ENCODE results near the gene AIFM3. TPM values are rescaled to one million over a fixed set of nuclear protein-coding genes. Genes with fewer than 3 reads are reported as not detected.

Gene AIFM3
- total RNA-seq, 1 donor from 2014 or later = 5.7 TPM

- ATAC-seq = no peak
- Histone ChIP-seq H3K4me3 (no peak overlapping the region), H3K4me1 (peaks cover 14% of the 10 kb centered on the region), H3K27me3 (no peaks in the 10 kb centered on the region), H3K9me3 (no peaks in the 10 kb centered on the region), H3K27ac (no peak overlapping the region), H3K36me3 (peaks cover 25% of the 10 kb centered on the region)
- DNase-seq = no peak
- intact Hi-C loops (cut with DNase I) = no loop called here
- no peak for TF ChIP-seq CTCF (IDR thresholded peaks at IDR 0.05)
Observed at GRCh38 chr22:20955548-20955947, 11.5 kb upstream of the AIFM3 start.

- Histone ChIP-seq H3K4me1 (peaks cover 14% of the 10 kb centered on the region), H3K27me3 (no peaks in the 10 kb centered on the region), H3K4me3 (peak overlapping the region; percentile 70), H3K36me3 (peaks cover 16% of the 10 kb centered on the region), H3K27ac (peak overlapping the region; percentile 58), H3K9me3 (no peaks in the 10 kb centered on the region)
- intact Hi-C loops (cut with DNase I) = no loop called here
- peak; percentile 67 for DNase-seq
- ATAC-seq = peak; percentile 34
- TF ChIP-seq CTCF (IDR thresholded peaks at IDR 0.05) = no peak
Observed at GRCh38 chr22:20956258-20957101, 10.6 kb upstream of the AIFM3 start.

GRCh38 chr22:20957102-20957682, 9.9 kb upstream of the AIFM3 start:
- ATAC-seq (peak; percentile 67), DNase-seq (peak; percentile 76)
- H3K27me3 ChIP-seq = no peaks in the 10 kb centered on the region
- H3K4me3 ChIP-seq = peak overlapping the region; percentile 70
- peak overlapping the region; percentile 58 for H3K27ac ChIP-seq
- intact Hi-C loops (cut with DNase I) = no loop called here
- peaks cover 10% of the 10 kb centered on the region for H3K36me3 ChIP-seq
- no peaks in the 10 kb centered on the region for H3K9me3 ChIP-seq
- H3K4me1 ChIP-seq = peaks cover 14% of the 10 kb centered on the region
- TF ChIP-seq CTCF (IDR thresholded peaks at IDR 0.05) = no peak

- ATAC-seq = peak; percentile 81
- Histone ChIP-seq H3K9me3 (no peaks in the 10 kb centered on the region), H3K4me1 (peaks cover 14% of the 10 kb centered on the region), H3K27ac (peak overlapping the region; percentile 58), H3K27me3 (no peaks in the 10 kb centered on the region), H3K36me3 (peaks cover 3% of the 10 kb centered on the region), H3K4me3 (peak overlapping the region; percentile 70)
- no peak for TF ChIP-seq CTCF (IDR thresholded peaks at IDR 0.05)
- peak; percentile 81 for DNase-seq
- intact Hi-C loops (cut with DNase I) = no loop called here
Observed at GRCh38 chr22:20957683-20958431, 9.2 kb upstream of the AIFM3 start.

- DNase-seq (no peak), ATAC-seq (no peak)
- intact Hi-C loops (cut with DNase I) = no loop called here
Observed at GRCh38 chr22:20959578-20960461, 7.2 kb upstream of the AIFM3 start.

More at GRCh38 chr22:20959578-20960461, 7.2 kb upstream of the AIFM3 start:
- H3K9me3 ChIP-seq = no peaks in the 10 kb centered on the region
- H3K4me3 ChIP-seq = no peak overlapping the region
- H3K36me3 ChIP-seq = no peaks in the 10 kb centered on the region
- H3K27me3 ChIP-seq = peaks cover 14% of the 10 kb centered on the region
- TF ChIP-seq CTCF (IDR thresholded peaks at IDR 0.05) = no peak
- no peak overlapping the region for H3K27ac ChIP-seq
- H3K4me1 ChIP-seq = peaks cover 14% of the 10 kb centered on the region
